Kidney (tissue), 14 donors: ENCODE data around the gene CPEB4. TPM values are rescaled to one million over a fixed set of nuclear protein-coding genes. Genes with fewer than 3 reads are reported as not detected.

ENCODE experiments used
- DNase-seq, 5 donors: peaks; one replicate each; pipeline ENCODE4 v3.0.0-alpha.2; 2013 to 2020
- FAIRE-seq: peaks from 2 replicates; lab custom pipeline; 2012; peaks lifted over from hg19 to GRCh38; lab: Jason Lieb, UNC
- H3K27ac ChIP-seq, 2 donors: one replicate each; pipeline ENCODE4 v1.7.0; 2013; ENCODE audit warnings: low read depth in 2 of 2, low read length in 2 of 2, inconsistent platforms in 1 of 2
- H3K27me3 ChIP-seq: one replicate; pipeline ENCODE4 v1.7.1; 2013; ENCODE audit warnings: low read length, inconsistent platforms; ENCODE audit not compliant: control insufficient read depth, insufficient read depth
- H3K36me3 ChIP-seq, 3 donors: one replicate each; pipeline versions ENCODE4 v1.7.0 to v1.7.1; 2013; ENCODE audit warnings: low read length in 3 of 3, control low read depth in 1 of 3, inconsistent platforms in 1 of 3; ENCODE audit not compliant: insufficient read depth in 3 of 3, control insufficient read depth in 2 of 3
- H3K4me1 ChIP-seq, 3 donors: one replicate each; pipeline versions ENCODE4 v1.7.0 to v1.7.1; 2013; ENCODE audit warnings: low read length in 3 of 3, inconsistent platforms in 1 of 3, low read depth in 1 of 3; ENCODE audit not compliant: control insufficient read depth in 2 of 3, insufficient read depth in 2 of 3
- H3K4me3 ChIP-seq, 3 donors: one replicate each; pipeline versions ENCODE4 v1.7.0 to v1.8.1; 2013; ENCODE audit warnings: low read length in 3 of 3, control low read depth in 1 of 3, inconsistent platforms in 1 of 3
- H3K9ac ChIP-seq, 3 donors: one replicate each; pipeline versions ENCODE4 v1.7.0 to v1.7.1; 2013; ENCODE audit warnings: low read length in 3 of 3, control low read depth in 1 of 3, inconsistent platforms in 1 of 3
- H3K9me3 ChIP-seq, 3 donors: one replicate each; pipeline versions ENCODE4 v1.7.0 to v1.7.1; 2013; ENCODE audit warnings: low read length in 3 of 3, control low read depth in 1 of 3, inconsistent platforms in 1 of 3; ENCODE audit not compliant: control insufficient read depth in 2 of 3, insufficient read depth in 1 of 3
- intact Hi-C: fragments of 100-400 bp; cut with DNase I; formaldehyde crosslinking; loops from one replicate; pipeline ENCODE4 v1.11.1; 2022
- polyA plus RNA-seq: library from polyadenylated mRNA; stranded (reverse); fragments of 350-450 nt; fragmentation: Illumina TruSeq; extraction: RNeasy Lipid Tissue Mini Kit (QIAGEN cat#74804); gene quantifications from one replicate; pipeline ENCODE4 v1.2.3, GENCODE V29; 2014; ENCODE audit warnings: low read depth, low replicate concordance; ENCODE audit not compliant: insufficient read depth
- total RNA-seq: library from RNA; stranded (reverse); fragmentation: NEBNext Ultra II Directional; extraction: Animal tissue kit (Norgen Biotek cat#: 25700); gene quantifications from one replicate; pipeline ENCODE4 v1.2.1, GENCODE V29; 2021
- TF ChIP-seq, protein P1 (sequence below): IDR thresholded peaks from 3 replicates; pipeline ENCODE4 v1.5.1; 2012; ENCODE audit warnings: mild to moderate bottlenecking, moderate library complexity, borderline replicate concordance; ENCODE audit not compliant: insufficient read depth; ENCODE audit errors: extremely low read depth
- donor health status: control.
- donor health status: control.
- donor health status: control.
- donor health status: control.
- donor health status: control.
- donor health status: DM: yes; HTN: yes; CAD: no.
- donor health status: Normal renal cell carcinoma (clear cell type).

Gene CPEB4
- total and polyA plus RNA-seq, 2 donors from 2014 or later: 9.5 to 73.0 TPM

DNA sequence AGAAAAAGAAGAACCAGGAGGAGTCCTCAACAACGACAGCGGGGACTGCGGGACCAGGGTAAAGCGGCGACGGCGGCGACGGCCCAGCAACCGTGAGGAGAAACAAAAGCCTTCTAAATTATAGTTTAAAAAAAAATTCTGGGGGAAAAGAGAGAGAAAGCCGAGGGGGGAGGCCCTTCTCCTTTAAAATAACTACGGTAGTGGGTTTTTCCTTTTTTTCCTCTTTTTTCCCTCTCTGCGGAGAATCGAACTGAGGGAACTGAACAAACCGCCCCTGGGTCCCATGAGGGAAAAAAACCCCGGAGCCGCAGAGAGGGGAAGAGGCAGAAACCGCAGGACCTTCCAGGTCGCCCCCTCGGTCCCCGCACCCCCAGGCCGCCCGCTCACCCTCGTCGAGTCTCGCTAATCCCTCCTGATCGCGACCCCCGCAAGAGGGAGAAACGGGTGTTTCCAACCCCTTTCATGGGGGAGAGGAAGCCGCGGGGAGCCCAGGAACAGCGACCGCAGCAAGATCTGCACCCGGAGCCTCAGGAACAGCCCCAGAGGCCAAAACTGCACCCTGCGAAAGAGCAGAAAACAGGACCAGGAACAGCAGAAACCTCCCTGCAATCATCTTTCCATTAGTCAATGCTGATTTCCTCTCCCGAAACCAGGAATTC, 453 bp downstream of the CPEB4 start:
- peak overlapping the region; percentile 93 for H3K27ac ChIP-seq
- H3K9ac ChIP-seq: peak overlapping the region; percentile 63 to 99 (median 94)
- no peaks in the 10 kb centered on the region for H3K9me3 ChIP-seq
- peaks cover 0 to 11% (median 0%) of the 10 kb centered on the region in 3 donors for H3K36me3 ChIP-seq
- TF ChIP-seq, protein P1, sequence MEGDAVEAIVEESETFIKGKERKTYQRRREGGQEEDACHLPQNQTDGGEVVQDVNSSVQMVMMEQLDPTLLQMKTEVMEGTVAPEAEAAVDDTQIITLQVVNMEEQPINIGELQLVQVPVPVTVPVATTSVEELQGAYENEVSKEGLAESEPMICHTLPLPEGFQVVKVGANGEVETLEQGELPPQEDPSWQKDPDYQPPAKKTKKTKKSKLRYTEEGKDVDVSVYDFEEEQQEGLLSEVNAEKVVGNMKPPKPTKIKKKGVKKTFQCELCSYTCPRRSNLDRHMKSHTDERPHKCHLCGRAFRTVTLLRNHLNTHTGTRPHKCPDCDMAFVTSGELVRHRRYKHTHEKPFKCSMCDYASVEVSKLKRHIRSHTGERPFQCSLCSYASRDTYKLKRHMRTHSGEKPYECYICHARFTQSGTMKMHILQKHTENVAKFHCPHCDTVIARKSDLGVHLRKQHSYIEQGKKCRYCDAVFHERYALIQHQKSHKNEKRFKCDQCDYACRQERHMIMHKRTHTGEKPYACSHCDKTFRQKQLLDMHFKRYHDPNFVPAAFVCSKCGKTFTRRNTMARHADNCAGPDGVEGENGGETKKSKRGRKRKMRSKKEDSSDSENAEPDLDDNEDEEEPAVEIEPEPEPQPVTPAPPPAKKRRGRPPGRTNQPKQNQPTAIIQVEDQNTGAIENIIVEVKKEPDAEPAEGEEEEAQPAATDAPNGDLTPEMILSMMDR: no peak
- intact Hi-C loops: no loop called here
- H3K4me1 ChIP-seq: peaks cover 3 to 17% (median 14%) of the 10 kb centered on the region in 3 donors
- no peaks in the 10 kb centered on the region for H3K27me3 ChIP-seq
- peak overlapping the region; percentile 87 to 93 (median 91) for H3K4me3 ChIP-seq
- no peak for FAIRE-seq
- peak in 2 of 5 donors; percentile 73 to 85 for DNase-seq

DNA sequence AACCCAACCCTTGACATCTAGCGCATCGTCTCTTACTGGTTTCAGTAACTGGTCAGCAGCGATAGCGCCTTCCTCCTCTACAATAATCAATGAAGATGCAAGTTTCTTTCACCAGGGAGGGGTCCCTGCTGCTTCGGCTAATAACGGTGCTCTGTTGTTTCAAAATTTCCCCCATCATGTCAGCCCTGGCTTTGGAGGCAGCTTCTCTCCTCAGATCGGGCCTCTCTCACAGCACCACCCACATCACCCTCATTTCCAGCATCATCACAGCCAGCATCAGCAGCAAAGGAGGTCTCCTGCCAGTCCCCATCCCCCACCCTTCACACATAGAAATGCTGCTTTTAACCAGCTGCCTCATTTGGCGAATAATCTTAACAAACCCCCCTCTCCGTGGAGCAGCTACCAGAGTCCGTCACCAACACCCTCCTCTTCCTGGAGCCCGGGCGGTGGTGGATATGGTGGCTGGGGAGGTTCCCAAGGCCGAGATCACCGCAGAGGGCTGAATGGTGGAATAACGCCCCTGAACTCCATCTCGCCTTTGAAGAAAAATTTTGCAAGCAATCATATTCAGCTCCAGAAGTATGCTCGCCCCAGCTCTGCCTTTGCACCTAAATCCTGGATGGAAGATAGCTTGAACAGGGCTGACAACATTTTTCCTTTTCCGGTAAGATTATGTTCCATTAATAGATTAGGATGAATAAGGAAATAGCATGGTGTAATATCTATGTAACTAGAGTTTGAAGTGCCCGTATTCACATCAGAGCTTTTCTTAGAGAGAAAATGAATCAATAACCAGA, 2.2 kb downstream of the CPEB4 start:
- peak overlapping the region; percentile 43 to 99 (median 94) for H3K9ac ChIP-seq
- TF ChIP-seq, protein P1: no peak
- DNase-seq (peak in 2 of 5 donors; percentile 18 to 24), FAIRE-seq (no peak)
- H3K9me3 ChIP-seq: no peaks in the 10 kb centered on the region
- peaks cover 3 to 9% (median 3%) of the 10 kb centered on the region in 3 donors for H3K4me1 ChIP-seq
- H3K27me3 ChIP-seq: no peaks in the 10 kb centered on the region
- intact Hi-C loops: no loop called here
- peak overlapping the region; percentile 63 to 93 (median 87) for H3K4me3 ChIP-seq
- peak overlapping the region; percentile 93 to 97 for H3K27ac ChIP-seq
- peaks cover 0 to 25% (median 0%) of the 10 kb centered on the region in 3 donors for H3K36me3 ChIP-seq

DNA sequence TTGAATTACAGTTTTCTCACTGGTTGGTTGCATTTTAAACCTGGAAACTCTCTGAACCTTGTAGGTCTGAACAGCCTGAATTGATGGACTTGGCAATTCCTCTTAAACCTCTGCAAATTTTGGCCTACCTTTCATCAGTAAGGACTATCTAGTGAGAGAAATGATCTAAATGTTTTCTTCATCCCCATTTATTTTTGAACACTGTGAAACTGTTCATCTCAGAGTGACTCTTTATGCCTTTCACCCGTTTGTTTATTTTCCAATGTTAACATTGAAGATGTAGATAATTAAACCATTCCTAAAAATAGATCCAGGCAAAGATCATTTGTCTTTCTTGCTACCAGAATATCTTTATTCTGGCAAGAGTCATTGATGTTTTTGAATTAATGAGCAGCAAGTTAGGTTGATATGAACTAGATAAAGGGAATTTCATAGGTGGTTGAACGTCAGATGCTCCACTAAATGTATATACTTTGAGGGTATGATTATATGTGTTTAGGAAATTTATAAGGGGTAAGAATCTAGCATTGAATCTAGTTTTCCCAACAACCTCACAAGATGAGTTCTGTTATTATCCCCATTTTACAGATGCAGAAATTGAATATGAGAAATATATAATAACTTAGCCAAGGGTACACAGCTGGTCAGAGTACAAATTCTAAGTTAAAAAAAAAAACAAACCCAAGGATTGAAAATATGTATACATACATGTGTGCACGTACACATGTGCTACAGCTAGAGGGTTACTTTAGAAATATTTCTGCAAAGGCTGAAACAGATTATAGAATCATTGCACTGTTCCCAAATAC, 3.4 kb downstream of the CPEB4 start:
- Histone ChIP-seq H3K36me3 (peaks cover 0 to 25% (median 0%) of the 10 kb centered on the region in 3 donors), H3K27ac (peak overlapping the region; percentile 89 to 97), H3K4me3 (peak overlapping the region; percentile 63 to 93 (median 87)), H3K9me3 (no peaks in the 10 kb centered on the region), H3K27me3 (no peaks in the 10 kb centered on the region), H3K9ac (peak overlapping the region; percentile 43 to 99 (median 79)), H3K4me1 (peaks cover 0 to 5% (median 3%) of the 10 kb centered on the region in 3 donors)
- DNase-seq (no peak), FAIRE-seq (no peak)
- intact Hi-C loops: no loop called here
- TF ChIP-seq, protein P1: no peak
